Endothelial cell of umbilical vein (primary cell): ENCODE data around the gene NRGN. TPM values are rescaled to one million over a fixed set of nuclear protein-coding genes. Genes with fewer than 3 reads are reported as not detected.

Experiments
- BruUV-seq: library from RNA; stranded (reverse); fragments of 400-500 nt; replicated peaks from 2 replicates; lab custom pipeline; 2021; lab: Mats Ljungman, UMichigan
- CTCF ChIA-PET: fragments of 300-600, 350-600 bp; sonication (Branson Sonifier 250); formaldehyde crosslinking; loops from one replicate; lab custom pipeline; 2021; ENCODE audit warnings: antibody characterized with exemption, inconsistent platforms; lab: Charles Lee
- POLR2A ChIA-PET: fragments of 300-600, 350-600 bp; sonication (Branson Sonifier 250); formaldehyde crosslinking; loops from one replicate; lab custom pipeline; 2021; ENCODE audit warnings: antibody characterized with exemption, inconsistent platforms; lab: Charles Lee
- DNase-seq: peaks from one replicate; pipeline ENCODE4 v3.0.0-alpha.2; 2011; ENCODE audit warnings: low read depth, low spot score
- FAIRE-seq: peaks from 2 replicates; lab custom pipeline; 2011; peaks lifted over from hg19 to GRCh38; lab: Jason Lieb, UNC
- H2AFZ ChIP-seq: 2 replicates; pipeline ENCODE4 v1.6.0; 2012; ENCODE audit warnings: low read depth, low read length, control low read depth, inconsistent platforms
- H3K27ac ChIP-seq: 2 replicates; pipeline ENCODE4 v1.5.1; 2011; ENCODE audit warnings: low read depth, mild to moderate bottlenecking, control low read depth, low read length, moderate library complexity; ENCODE audit not compliant: insufficient read depth
- H3K27me3 ChIP-seq, 2 experiments: 2 replicates each; pipeline versions ENCODE4 v1.6.0 to v1.6.1; 2011; ENCODE audit warnings: low read length in 2 of 2, mixed read lengths in 1 of 2; ENCODE audit not compliant: control insufficient read depth in 2 of 2, insufficient read depth in 2 of 2
- H3K36me3 ChIP-seq, 2 experiments: 2 replicates in 1 of 2; 3 replicates in 1 of 2; pipeline ENCODE4 v1.5.1; 2011; ENCODE audit warnings: low read length in 2 of 2, mild to moderate bottlenecking in 1 of 2, moderate library complexity in 1 of 2; ENCODE audit not compliant: control insufficient read depth in 2 of 2, insufficient read depth in 2 of 2; ENCODE audit errors: extremely low read depth in 1 of 2
- H3K4me1 ChIP-seq: 3 replicates; pipeline ENCODE4 v1.5.1; 2011; ENCODE audit warnings: mild to moderate bottlenecking, low read length; ENCODE audit not compliant: control insufficient read depth, insufficient read depth; ENCODE audit errors: extremely low read depth
- H3K4me2 ChIP-seq: 2 replicates; pipeline ENCODE4 v1.6.1; 2011; ENCODE audit warnings: low read length, control low read depth, mixed read lengths; ENCODE audit not compliant: insufficient read depth
- H3K4me3 ChIP-seq, 3 experiments: fragments of 200-600 bp in 1 of 3; sonication (generic), shearing (Covaris generic) in 1 of 3; replicated peaks in 1 of 3; 2 replicates each; pipeline ENCODE4 v1.5.1; 2011 to 2016; ENCODE audit warnings: control low read depth in 3 of 3, low read length in 3 of 3, mild to moderate bottlenecking in 2 of 3, inconsistent platforms in 1 of 3, low read depth in 1 of 3, moderate library complexity in 1 of 3; ENCODE audit not compliant: insufficient read depth in 1 of 3
- H3K79me2 ChIP-seq: 2 replicates; pipeline ENCODE4 v1.6.0; 2012; ENCODE audit warnings: low read length, inconsistent platforms; ENCODE audit not compliant: control insufficient read depth, insufficient read depth
- H3K9ac ChIP-seq: replicated peaks from 2 replicates; pipeline ENCODE3; 2011; ENCODE audit warnings: low read length, control low read depth; ENCODE audit not compliant: insufficient read depth; ENCODE audit errors: extremely low read depth
- H3K9me1 ChIP-seq: replicated peaks from 3 replicates; pipeline ENCODE4 v1.6.0; 2011; ENCODE audit warnings: mild to moderate bottlenecking, low read length; ENCODE audit not compliant: control insufficient read depth, insufficient read depth; ENCODE audit errors: extremely low read depth
- H3K9me3 ChIP-seq: replicated peaks from 2 replicates; pipeline ENCODE4 v1.5.1; 2012; ENCODE audit warnings: low read length, inconsistent platforms; ENCODE audit not compliant: control insufficient read depth, insufficient read depth
- H4K20me1 ChIP-seq: replicated peaks from 2 replicates; pipeline ENCODE3; 2011; ENCODE audit warnings: mild to moderate bottlenecking, low read length; ENCODE audit not compliant: control insufficient read depth, insufficient read depth; ENCODE audit errors: extremely low read depth
- CTCF ChIP-seq, 2 donors: IDR thresholded peaks; 1 replicate in 1 of 2; 2 replicates in 1 of 2; pipeline ENCODE4 v1.5.1; 2011; ENCODE audit warnings: low read length in 2 of 2, mild to moderate bottlenecking in 2 of 2, moderate library complexity in 2 of 2, control low read depth in 1 of 2, inconsistent platforms in 1 of 2, low read depth in 1 of 2; ENCODE audit not compliant: insufficient read depth in 1 of 2; ENCODE audit errors: extremely low read depth in 1 of 2
- EZH2 ChIP-seq: IDR thresholded peaks from 2 replicates; pipeline ENCODE4 v1.6.1; 2012; ENCODE audit warnings: borderline replicate concordance, low read depth, mild to moderate bottlenecking, moderate library complexity, low read length, inconsistent platforms; ENCODE audit not compliant: severe bottlenecking
- FOS ChIP-seq: IDR thresholded peaks from 2 replicates; pipeline ENCODE4 v1.6.1; 2011; ENCODE audit warnings: mild to moderate bottlenecking, low read length, moderate library complexity, borderline replicate concordance; ENCODE audit not compliant: insufficient read depth
- GATA2 ChIP-seq: IDR thresholded peaks from 2 replicates; pipeline ENCODE4 v1.7.0; 2011; ENCODE audit warnings: low read depth, mild to moderate bottlenecking, moderate library complexity, mixed read lengths, low read length; ENCODE audit not compliant: insufficient read length, insufficient read depth
- JUN ChIP-seq: IDR thresholded peaks from 2 replicates; pipeline ENCODE4 v1.6.1; 2011; ENCODE audit warnings: borderline replicate concordance, low read depth; ENCODE audit not compliant: insufficient read length, insufficient read depth
- MAX ChIP-seq: IDR thresholded peaks from 2 replicates; pipeline ENCODE4 v1.6.1; 2011; ENCODE audit not compliant: insufficient read depth, insufficient read length
- MYC ChIP-seq: IDR thresholded peaks from one replicate; pipeline ENCODE4 v1.6.1; 2011; ENCODE audit warnings: mild to moderate bottlenecking, low read depth, low read length
- POLR2A ChIP-seq: IDR thresholded peaks from 2 replicates; pipeline ENCODE4 v1.6.1; 2012; ENCODE audit warnings: low read depth, mild to moderate bottlenecking, control low read depth, low read length
- POLR2AphosphoS5 ChIP-seq: IDR thresholded peaks from 2 replicates; pipeline ENCODE4 v1.6.1; 2012; ENCODE audit warnings: low read depth, mild to moderate bottlenecking, control low read depth, low read length, moderate library complexity; ENCODE audit not compliant: insufficient read depth
- dilution Hi-C: fragments of 300-500 bp; cut with MboI; formaldehyde crosslinking; loops from one replicate; pipeline ENCODE4 v1.15.0; 2019; ENCODE audit warnings: low sequenced_read_pairs; ENCODE audit not compliant: extremely low pct_ligation_motif_present
- intact Hi-C: fragments of 100-400 bp; cut with micrococcal nuclease; formaldehyde crosslinking; loops from one replicate; pipeline ENCODE4 v1.10.0; 2022
- polyA plus RNA-seq, 4 experiments: library from polyadenylated mRNA; depleted of rRNA in 3 of 4; stranded (reverse) in 3 of 4; unstranded in 1 of 4; fragments of >200 nt; gene quantifications; 2 replicates each; pipeline versions ENCODE4 v1.2.1 to v1.2.3, GENCODE V29; 2011 to 2012; ENCODE audit warnings: missing spikeins in 1 of 4
- total RNA-seq: library from RNA; stranded (reverse); gene quantifications from 2 replicates; pipeline ENCODE4 v1.2.3, GENCODE V29; 2021

NRGN gene
- total and polyA plus RNA-seq, 2 donors (not counting 3 experiments of a cell fraction or from before 2014, with no cell fraction given) = 29.1 to 33.5 TPM

GRCh38 chr11:124737638-124738305 lies 2.0 kb upstream of the NRGN start:
- no peak overlapping the region for H3K9ac ChIP-seq
- no peak overlapping the region for H3K4me2 ChIP-seq
- CTCF ChIA-PET = interaction anchor here (0.9 to 14.6 kb wide), 7 partner anchors 9 to 99 kb away, joined by 3 to 267 read pairs (median 4); partner anchors contain the start of genes SIAE and SPA17
- TF ChIP-seq JUN (no peak), POLR2A (no peak), POLR2AphosphoS5 (no peak), MAX (no peak), FOS (no peak), CTCF (IDR thresholded peaks at IDR 0.05; ENCODE audit: extremely low read depth in 1 of 2, insufficient read depth in 1 of 2, low read depth in 1 of 2, low read length in 2 of 2) (no peak), MYC (no peak), GATA2 (no peak), EZH2 (no peak)
- H3K4me1 ChIP-seq = peaks cover 13% of the 10 kb centered on the region
- no peaks in the 10 kb centered on the region for H4K20me1 ChIP-seq
- H3K9me3 ChIP-seq = no peaks in the 10 kb centered on the region
- no peaks in the 10 kb centered on the region for H3K9me1 ChIP-seq
- no TSS peak for BruUV-seq
- peaks cover 7 to 8% of the 10 kb centered on the region in 2 experiments for H3K27me3 ChIP-seq
- no peak for FAIRE-seq
- dilution Hi-C loops = no loop called here
- no peak for DNase-seq
- POLR2A ChIA-PET = no interaction called here
- H3K27ac ChIP-seq = no peak overlapping the region
- no peak overlapping the region for H3K4me3 ChIP-seq
- H3K79me2 ChIP-seq = peaks cover 2% of the 10 kb centered on the region
- intact Hi-C loops = no loop called here
- no peaks in the 10 kb centered on the region for H3K36me3 ChIP-seq
- H2AFZ ChIP-seq = no peak overlapping the region
